GM12878 (cell line): ENCODE measurements around the gene UBR7. TPM values are rescaled to one million over a fixed set of nuclear protein-coding genes. Genes with fewer than 3 reads are reported as not detected.

Source experiments
- BRCA1 ChIP-seq: IDR thresholded peaks from 2 replicates; pipeline ENCODE4 v1.6.1; 2011; ENCODE audit warnings: low read depth, low read length, improper control_type of control experiment
- CEBPZ ChIP-seq: fragments of 150-350 bp; IDR thresholded peaks from 2 replicates; pipeline ENCODE4 v1.6.1; 2016; ENCODE audit warnings: low read depth, low read length
- GATAD2B ChIP-seq: fragments of 450-650 bp; conservative IDR thresholded peaks from 2 replicates; pipeline ENCODE4 v1.6.1; 2017; ENCODE audit warnings: low read depth, mild to moderate bottlenecking, moderate library complexity
- HCFC1 ChIP-seq: fragments of 150-350 bp; IDR thresholded peaks from 2 replicates; pipeline ENCODE4 v1.6.1; 2014; ENCODE audit warnings: low read length
- HDAC2 ChIP-seq: fragments of 200-600 bp; sonication (generic); IDR thresholded peaks from 2 replicates; pipeline ENCODE4 v1.6.1; 2017
- MLLT1 ChIP-seq: fragments of 450-650 bp; IDR thresholded peaks from 2 replicates; pipeline ENCODE4 v1.6.1; 2016; ENCODE audit warnings: mild to moderate bottlenecking
- MTA2 ChIP-seq: fragments of 450-650 bp; IDR thresholded peaks from 2 replicates; pipeline ENCODE4 v1.6.1; 2016; ENCODE audit warnings: low read depth, mild to moderate bottlenecking, moderate library complexity
- NBN ChIP-seq: fragments of 450-650 bp; IDR thresholded peaks from 2 replicates; pipeline ENCODE4 v1.6.1; 2016
- POLR2A ChIP-seq: IDR thresholded peaks from 2 replicates; pipeline ENCODE4 v1.6.1; 2011; ENCODE audit warnings: low read depth, mild to moderate bottlenecking, low read length
- RAD21 ChIP-seq: IDR thresholded peaks from 2 replicates; pipeline ENCODE4 v1.6.1; 2011; ENCODE audit warnings: mild to moderate bottlenecking, low read depth, low read length, moderate library complexity; ENCODE audit not compliant: insufficient read depth
- RBBP5 ChIP-seq: fragments of 200-600 bp; sonication (generic); conservative IDR thresholded peaks from 2 replicates; pipeline ENCODE4 v1.6.1; 2016
- SP1 ChIP-seq: IDR thresholded peaks from one replicate; pipeline ENCODE4 v1.6.1; 2011; ENCODE audit warnings: low read depth, low read length
- SUZ12 ChIP-seq: fragments of 200-600 bp; sonication (generic); IDR thresholded peaks from one replicate; pipeline ENCODE4 v1.6.1; 2018; ENCODE audit warnings: antibody characterized with exemption, mild to moderate bottlenecking; ENCODE audit not compliant: unreplicated experiment
- TCF12 ChIP-seq: IDR thresholded peaks from 2 replicates; pipeline ENCODE4 v1.6.1; 2011; ENCODE audit warnings: low read depth, mild to moderate bottlenecking, low read length
- ZBTB33 ChIP-seq: fragments of 450-650 bp; IDR thresholded peaks from 2 replicates; pipeline ENCODE4 v1.6.1; 2017; ENCODE audit warnings: mild to moderate bottlenecking
- ZNF207 ChIP-seq: fragments of 450-650 bp; IDR thresholded peaks from 2 replicates; pipeline ENCODE4 v1.6.1; 2014; ENCODE audit warnings: antibody characterized with exemption, mild to moderate bottlenecking, borderline replicate concordance
- ZNF24 ChIP-seq: fragments of 450-650 bp; IDR thresholded peaks from 2 replicates; pipeline ENCODE4 v1.6.1; 2017; ENCODE audit warnings: antibody characterized with exemption, mild to moderate bottlenecking
- ZNF622 ChIP-seq: fragments of 450-650 bp; IDR thresholded peaks from 2 replicates; pipeline ENCODE4 v1.6.1; 2017; ENCODE audit warnings: mild to moderate bottlenecking, inconsistent platforms
- polyA plus RNA-seq, 11 experiments: library from polyadenylated mRNA; depleted of rRNA in 4 of 11; unstranded in 6 of 11; stranded (reverse) in 5 of 11; fragments of >200 nt; fragmentation: Nextera tagmentation in 4 of 11; fragmentation: Illumina TruSeq in 1 of 11; extraction: Ambion mirVana in 4 of 11; extraction: Trizol in 1 of 11; gene quantifications; 1 replicate in 1 of 11; 2 replicates in 10 of 11; pipeline versions ENCODE4 v1.2.1 to v1.2.3, GENCODE V29; 2011 to 2016; ENCODE audit warnings: inconsistent platforms in 2 of 11, missing spikeins in 2 of 11, low read depth in 1 of 11
- total RNA-seq, 4 experiments: library from RNA; depleted of rRNA in 3 of 4; stranded (reverse); fragments of >200 nt in 3 of 4; fragmentation: Illumina TruSeq in 1 of 4; extraction: Trizol in 1 of 4; gene quantifications; 2 replicates each; pipeline versions ENCODE4 v1.2.1 to v1.2.3, GENCODE V29; 2013 to 2021
- TF ChIP-seq, protein P1 (sequence below): IDR thresholded peaks from 2 replicates; pipeline ENCODE4 v1.6.1; 2012; ENCODE audit warnings: low read depth, low read length, improper control_type of control experiment
- TF ChIP-seq, protein P2 (sequence below): fragments of 450-650 bp; formaldehyde crosslinking; IDR thresholded peaks from 2 replicates; pipeline ENCODE4 v1.4.0; 2022; ENCODE audit warnings: mild to moderate bottlenecking, moderate library complexity

UBR7 gene
- total and polyA plus RNA-seq, 10 of the 15 experiments (the other 5 are each of a cell fraction or from before 2014, with no cell fraction given): 14.3 to 85.6 (median 49.9) TPM

GRCh38 chr14:93184391-93185348, 22.4 kb upstream of the UBR7 start, which contains the start of the genes LYSET and MOAP1 (continued):
- TF ChIP-seq SUZ12: no peak
- TF ChIP-seq NBN: peak; percentile 76
- TF ChIP-seq TCF12: no peak; the same call in 1 of the 2 replicates
- TF ChIP-seq, protein P1, sequence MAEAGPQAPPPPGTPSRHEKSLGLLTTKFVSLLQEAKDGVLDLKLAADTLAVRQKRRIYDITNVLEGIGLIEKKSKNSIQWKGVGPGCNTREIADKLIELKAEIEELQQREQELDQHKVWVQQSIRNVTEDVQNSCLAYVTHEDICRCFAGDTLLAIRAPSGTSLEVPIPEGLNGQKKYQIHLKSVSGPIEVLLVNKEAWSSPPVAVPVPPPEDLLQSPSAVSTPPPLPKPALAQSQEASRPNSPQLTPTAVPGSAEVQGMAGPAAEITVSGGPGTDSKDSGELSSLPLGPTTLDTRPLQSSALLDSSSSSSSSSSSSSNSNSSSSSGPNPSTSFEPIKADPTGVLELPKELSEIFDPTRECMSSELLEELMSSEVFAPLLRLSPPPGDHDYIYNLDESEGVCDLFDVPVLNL: no peak
- TF ChIP-seq RAD21: 0 out of 2 replicates have a peak, but pooled peaks have one; percentile 24
- TF ChIP-seq HCFC1: no peak; the same call in 1 of the 2 replicates
- peak; percentile 72; the same call in 1 of the 2 replicates for TF ChIP-seq ZNF207
- TF ChIP-seq RBBP5: no peak
- 0 out of 2 replicates have a peak, but pooled peaks have one; percentile 7 for TF ChIP-seq ZNF24
- no peak for TF ChIP-seq BRCA1
- peak; percentile 95 for TF ChIP-seq GATAD2B
- TF ChIP-seq, protein P2, sequence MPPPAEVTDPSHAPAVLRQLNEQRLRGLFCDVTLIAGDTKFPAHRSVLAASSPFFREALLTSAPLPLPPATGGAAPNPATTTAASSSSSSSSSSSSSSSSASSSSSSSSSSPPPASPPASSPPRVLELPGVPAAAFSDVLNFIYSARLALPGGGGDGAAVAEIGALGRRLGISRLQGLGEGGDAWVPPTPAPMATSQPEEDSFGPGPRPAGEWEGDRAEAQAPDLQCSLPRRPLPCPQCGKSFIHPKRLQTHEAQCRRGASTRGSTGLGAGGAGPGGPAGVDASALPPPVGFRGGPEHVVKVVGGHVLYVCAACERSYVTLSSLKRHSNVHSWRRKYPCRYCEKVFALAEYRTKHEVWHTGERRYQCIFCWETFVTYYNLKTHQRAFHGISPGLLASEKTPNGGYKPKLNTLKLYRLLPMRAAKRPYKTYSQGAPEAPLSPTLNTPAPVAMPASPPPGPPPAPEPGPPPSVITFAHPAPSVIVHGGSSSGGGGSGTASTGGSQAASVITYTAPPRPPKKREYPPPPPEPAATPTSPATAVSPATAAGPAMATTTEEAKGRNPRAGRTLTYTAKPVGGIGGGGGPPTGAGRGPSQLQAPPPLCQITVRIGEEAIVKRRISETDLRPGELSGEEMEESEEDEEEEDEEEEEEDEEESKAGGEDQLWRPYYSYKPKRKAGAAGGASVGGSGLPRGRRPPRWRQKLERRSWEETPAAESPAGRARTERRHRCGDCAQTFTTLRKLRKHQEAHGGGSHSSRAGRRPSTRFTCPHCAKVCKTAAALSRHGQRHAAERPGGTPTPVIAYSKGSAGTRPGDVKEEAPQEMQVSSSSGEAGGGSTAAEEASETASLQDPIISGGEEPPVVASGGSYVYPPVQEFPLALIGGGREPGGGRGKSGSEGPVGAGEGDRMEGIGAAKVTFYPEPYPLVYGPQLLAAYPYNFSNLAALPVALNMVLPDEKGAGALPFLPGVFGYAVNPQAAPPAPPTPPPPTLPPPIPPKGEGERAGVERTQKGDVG: no peak
- TF ChIP-seq MTA2: no peak
- TF ChIP-seq SP1: no peak
- no peak for TF ChIP-seq ZBTB33
- TF ChIP-seq ZNF622: no peak
- peak; percentile 88 for TF ChIP-seq POLR2A
- TF ChIP-seq HDAC2: no peak
- TF ChIP-seq MLLT1: no peak
- TF ChIP-seq CEBPZ: no peak
